Measurements from ENCODE around the gene ARFRP1. TPM values are rescaled to one million over a fixed set of nuclear protein-coding genes. Genes with fewer than 3 reads are reported as not detected.
A peak's percentile ranks its signal among the peaks of the same experiment; 100 is the strongest.

ARFRP1 gene
- total and polyA plus RNA-seq, 2 of the 13 experiments (the other 11 are each of a cell fraction or from before 2014, with no cell fraction given), result 32.0 to 51.1 TPM

- TF ChIP-seq PAF1 (CRISPR knock-in tag; IDR thresholded peaks at IDR 0.05) (no peak), JUNB (CRISPR knock-in tag; IDR thresholded peaks at IDR 0.05; ENCODE audit: borderline replicate concordance) (no peak), CC2D1A (CRISPR knock-in tag; IDR thresholded peaks at IDR 0.05) (0 out of 2 replicates have a peak, but pooled peaks have one; percentile 60), FOXA3 (CRISPR knock-in tag; IDR thresholded peaks at IDR 0.05) (peak; percentile 46; the same call in 1 of the 2 replicates), ZNF263 (CRISPR knock-in tag; IDR thresholded peaks at IDR 0.05) (peak; percentile 96), BORCS8-MEF2B (CRISPR knock-in tag; IDR thresholded peaks at IDR 0.05) (peak; percentile 20; the same call in 1 of the 2 replicates), FOXK2 (IDR thresholded peaks at IDR 0.05) (no peak), CHD4 (IDR thresholded peaks at IDR 0.05; ENCODE audit: borderline replicate concordance, low read length) (no peak), UBTF (CRISPR knock-in tag; IDR thresholded peaks at IDR 0.05) (peak; percentile 22; the same call in 1 of the 2 replicates), NFYC (CRISPR knock-in tag; IDR thresholded peaks at IDR 0.05) (no peak), HNRNPLL (IDR thresholded peaks at IDR 0.05; ENCODE audit: low read depth, low read length, poor library complexity, severe bottlenecking) (peak; percentile 40), ZNF3 (CRISPR knock-in tag; IDR thresholded peaks at IDR 0.05) (0 out of 2 replicates have a peak, but pooled peaks have one; percentile 55), PBX2 (CRISPR knock-in tag; IDR thresholded peaks at IDR 0.05) (peak; percentile 40; the same call in 1 of the 2 replicates), ZIK1 (CRISPR knock-in tag; IDR thresholded peaks at IDR 0.05; ENCODE audit: borderline replicate concordance, low read depth) (peak; percentile 40; the same call in 1 of the 2 replicates), ZNF20 (CRISPR knock-in tag; IDR thresholded peaks at IDR 0.05) (no peak), PAX8 (CRISPR knock-in tag; IDR thresholded peaks at IDR 0.05; ENCODE audit: borderline replicate concordance) (peak; percentile 65; the same call in 1 of the 2 replicates), ZNF777 (CRISPR knock-in tag; IDR thresholded peaks at IDR 0.05) (peak; percentile 88), NFE2L1 (CRISPR knock-in tag; IDR thresholded peaks at IDR 0.05; ENCODE audit: borderline replicate concordance) (no peak; the same call in 1 of the 2 replicates), PCBP1 (IDR thresholded peaks at IDR 0.05; ENCODE audit: borderline replicate concordance, low read depth, low read length) (peak; percentile 98), ZNF543 (CRISPR knock-in tag; IDR thresholded peaks at IDR 0.05) (no peak; the same call in 1 of the 2 replicates), U2AF1 (optimal IDR thresholded peaks at IDR 0.05; ENCODE audit: low read depth, low read length) (peak; percentile 42), CAMTA2 (CRISPR knock-in tag; IDR thresholded peaks at IDR 0.05; ENCODE audit: borderline replicate concordance) (peak; percentile 63; the same call in 1 of the 2 replicates), ZNF772 (CRISPR knock-in tag; IDR thresholded peaks at IDR 0.05) (peak; percentile 21), SRY (CRISPR knock-in tag; IDR thresholded peaks at IDR 0.05) (peak; percentile 9; the same call in 1 of the 2 replicates), ZNF768 (CRISPR knock-in tag; IDR thresholded peaks at IDR 0.05) (peak; percentile 43; the same call in 1 of the 2 replicates), HIC2 (CRISPR knock-in tag; IDR thresholded peaks at IDR 0.05; ENCODE audit: low read depth) (peak; percentile 57; the same call in 1 of the 2 replicates), RAD21 (CRISPR knock-in tag; IDR thresholded peaks at IDR 0.05) (peak; percentile 99)
Measured at GRCh38 chr20:63706852-63707557, 771 bp downstream of the ARFRP1 start (continued).
